Parathyroid adenoma (tissue), 2 donors: Measurements from ENCODE around the gene TENM4.

Source experiments
- H2AFZ ChIP-seq: fragments of 300-600 bp; sonication (generic); one replicate; pipeline ENCODE4 v1.7.0; 2017; ENCODE audit warnings: antibody characterized with exemption, mild to moderate bottlenecking
- H3K27ac ChIP-seq: fragments of 300-600 bp; sonication (generic); one replicate; pipeline ENCODE4 v1.7.0; 2017
- H3K27me3 ChIP-seq: fragments of 300-600 bp; sonication (generic); one replicate; pipeline ENCODE4 v1.7.0; 2017; ENCODE audit warnings: low read length; ENCODE audit not compliant: control insufficient read depth, insufficient read depth
- H3K36me3 ChIP-seq: fragments of 300-600 bp; sonication (generic); one replicate; pipeline ENCODE4 v1.7.0; 2017; ENCODE audit warnings: low read length; ENCODE audit not compliant: control insufficient read depth, insufficient read depth
- H3K4me1 ChIP-seq: fragments of 300-600 bp; sonication (generic); one replicate; pipeline ENCODE4 v1.7.0; 2017; ENCODE audit warnings: control low read depth
- H3K4me2 ChIP-seq: fragments of 300-600 bp; sonication (generic); one replicate; pipeline ENCODE4 v1.7.0; 2017; ENCODE audit warnings: low read length
- H3K4me3 ChIP-seq: fragments of 300-600 bp; sonication (generic); one replicate; pipeline ENCODE4 v1.7.0; 2017; ENCODE audit warnings: low read depth, low read length
- H3K79me2 ChIP-seq: fragments of 300-600 bp; sonication (generic); one replicate; pipeline ENCODE4 v1.7.0; 2017; ENCODE audit warnings: control low read depth
- H3K9ac ChIP-seq: fragments of 300-600 bp; sonication (generic); one replicate; pipeline ENCODE4 v1.7.0; 2017; ENCODE audit warnings: mild to moderate bottlenecking
- H3K9me3 ChIP-seq: fragments of 300-600 bp; sonication (generic); one replicate; pipeline ENCODE4 v1.7.0; 2017; ENCODE audit warnings: low read length; ENCODE audit not compliant: control insufficient read depth
- TF ChIP-seq, protein P1 (sequence below): fragments of 300-600 bp; sonication (generic); IDR thresholded peaks from one replicate; pipeline ENCODE4 v1.7.0; 2017; ENCODE audit warnings: antibody characterized with exemption, mild to moderate bottlenecking
- donor health status: primary hyperparathyroidism.

TENM4 gene

DNA sequence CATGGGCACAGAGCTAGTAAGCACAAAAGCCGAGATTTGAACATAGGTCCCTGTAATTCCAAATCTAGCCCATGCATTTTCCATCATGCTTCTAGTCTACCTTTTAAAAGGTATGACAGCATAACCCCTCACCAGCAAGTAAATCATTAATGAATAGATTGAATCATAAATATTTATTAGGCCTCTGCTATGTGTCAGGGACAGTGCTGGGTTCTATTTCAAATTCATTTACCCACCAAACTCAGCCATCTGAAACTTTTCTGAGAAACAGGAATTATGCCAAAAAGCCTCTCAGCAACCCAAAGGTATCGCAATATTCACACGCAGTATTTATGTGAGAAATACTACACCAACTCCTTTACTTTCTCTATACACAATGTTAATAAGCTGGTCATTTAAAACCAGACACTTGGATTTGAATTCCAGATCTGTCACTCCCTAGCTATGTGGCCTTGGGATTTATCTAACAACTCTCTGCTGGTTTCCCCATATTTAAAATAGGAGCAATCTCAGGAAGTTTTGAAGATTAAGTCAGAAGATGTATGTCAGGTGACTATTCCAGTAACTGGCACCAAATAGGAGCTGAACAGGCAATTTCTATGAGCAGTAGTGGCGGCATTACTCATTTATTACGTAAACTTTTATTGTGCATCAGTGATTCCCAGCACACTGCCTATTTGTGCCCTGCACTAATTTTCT, 191.4 kb downstream of the TENM4 start:
- H3K79me2 ChIP-seq: no peaks in the 10 kb centered on the region
- no peak overlapping the region for H2AFZ ChIP-seq
- H3K4me2 ChIP-seq: no peak overlapping the region
- no peak overlapping the region for H3K4me3 ChIP-seq
- H3K9me3 ChIP-seq: no peaks in the 10 kb centered on the region
- no peaks in the 10 kb centered on the region for H3K27me3 ChIP-seq
- H3K9ac ChIP-seq: no peak overlapping the region
- TF ChIP-seq, protein P1, sequence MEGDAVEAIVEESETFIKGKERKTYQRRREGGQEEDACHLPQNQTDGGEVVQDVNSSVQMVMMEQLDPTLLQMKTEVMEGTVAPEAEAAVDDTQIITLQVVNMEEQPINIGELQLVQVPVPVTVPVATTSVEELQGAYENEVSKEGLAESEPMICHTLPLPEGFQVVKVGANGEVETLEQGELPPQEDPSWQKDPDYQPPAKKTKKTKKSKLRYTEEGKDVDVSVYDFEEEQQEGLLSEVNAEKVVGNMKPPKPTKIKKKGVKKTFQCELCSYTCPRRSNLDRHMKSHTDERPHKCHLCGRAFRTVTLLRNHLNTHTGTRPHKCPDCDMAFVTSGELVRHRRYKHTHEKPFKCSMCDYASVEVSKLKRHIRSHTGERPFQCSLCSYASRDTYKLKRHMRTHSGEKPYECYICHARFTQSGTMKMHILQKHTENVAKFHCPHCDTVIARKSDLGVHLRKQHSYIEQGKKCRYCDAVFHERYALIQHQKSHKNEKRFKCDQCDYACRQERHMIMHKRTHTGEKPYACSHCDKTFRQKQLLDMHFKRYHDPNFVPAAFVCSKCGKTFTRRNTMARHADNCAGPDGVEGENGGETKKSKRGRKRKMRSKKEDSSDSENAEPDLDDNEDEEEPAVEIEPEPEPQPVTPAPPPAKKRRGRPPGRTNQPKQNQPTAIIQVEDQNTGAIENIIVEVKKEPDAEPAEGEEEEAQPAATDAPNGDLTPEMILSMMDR: no peak
- no peak overlapping the region for H3K27ac ChIP-seq
- H3K4me1 ChIP-seq: no peaks in the 10 kb centered on the region
- H3K36me3 ChIP-seq: no peaks in the 10 kb centered on the region

DNA sequence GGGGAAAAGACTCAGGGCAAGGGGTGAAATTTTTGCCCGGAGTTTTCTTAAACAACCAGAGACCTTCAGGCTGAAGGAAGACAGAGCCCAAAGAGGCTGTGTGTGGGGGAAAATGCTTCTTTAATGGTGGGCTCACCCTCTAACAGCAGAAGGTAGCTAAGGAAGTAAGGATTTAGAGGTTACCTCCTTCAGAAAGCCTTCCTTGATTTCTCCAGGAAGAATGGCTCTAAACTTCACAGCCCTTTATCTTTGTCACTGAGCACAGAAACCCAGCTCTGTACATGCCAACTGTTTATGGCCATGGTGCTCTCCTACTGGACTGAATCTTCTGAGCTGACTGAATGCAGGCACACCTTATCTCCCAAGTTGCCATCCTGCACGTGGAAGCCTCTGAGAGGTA, 196.0 kb downstream of the TENM4 start:
- H3K36me3 ChIP-seq: no peaks in the 10 kb centered on the region
- H3K27ac ChIP-seq: no peak overlapping the region
- no peaks in the 10 kb centered on the region for H3K4me1 ChIP-seq
- H3K9ac ChIP-seq: no peak overlapping the region
- no peaks in the 10 kb centered on the region for H3K9me3 ChIP-seq
- no peak overlapping the region for H2AFZ ChIP-seq
- H3K27me3 ChIP-seq: no peaks in the 10 kb centered on the region
- TF ChIP-seq, protein P1: no peak
- H3K4me3 ChIP-seq: no peak overlapping the region
- H3K4me2 ChIP-seq: no peak overlapping the region
- no peaks in the 10 kb centered on the region for H3K79me2 ChIP-seq

DNA sequence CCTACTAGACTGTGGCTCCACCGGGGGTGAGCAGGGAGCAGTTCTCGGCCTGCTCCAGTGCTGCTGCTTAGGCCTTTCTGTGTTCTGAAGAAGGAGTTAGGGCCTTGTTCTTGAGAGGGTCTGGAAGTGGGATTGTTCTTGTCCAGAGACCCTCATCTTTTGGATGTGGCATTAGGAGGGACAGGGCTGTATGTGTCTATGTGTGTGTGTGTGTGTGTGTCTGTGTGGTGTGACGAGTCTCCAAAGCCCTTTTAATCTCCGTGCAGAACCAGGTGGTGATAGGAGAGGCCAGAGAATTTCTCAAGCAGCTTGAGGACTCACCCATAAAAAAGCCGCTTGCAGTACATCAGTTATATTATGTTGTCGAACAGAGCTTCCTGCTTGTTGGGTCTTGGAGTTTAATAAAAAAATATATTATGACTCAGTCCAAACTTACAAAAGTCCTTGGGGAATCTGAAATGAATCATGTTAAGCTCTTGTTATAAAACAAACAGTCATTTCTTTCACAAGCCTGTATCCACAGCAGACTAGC, 196.5 kb downstream of the TENM4 start:
- H3K9ac ChIP-seq: no peak overlapping the region
- TF ChIP-seq, protein P1: no peak
- H3K36me3 ChIP-seq: no peaks in the 10 kb centered on the region
- H3K27ac ChIP-seq: no peak overlapping the region
- no peaks in the 10 kb centered on the region for H3K79me2 ChIP-seq
- H3K4me3 ChIP-seq: no peak overlapping the region
- H3K4me1 ChIP-seq: no peaks in the 10 kb centered on the region
- no peaks in the 10 kb centered on the region for H3K27me3 ChIP-seq
- H2AFZ ChIP-seq: no peak overlapping the region
- H3K4me2 ChIP-seq: no peak overlapping the region
- no peaks in the 10 kb centered on the region for H3K9me3 ChIP-seq

- TF ChIP-seq, protein P1: no peak
- Histone ChIP-seq H2AFZ (no peak overlapping the region), H3K79me2 (no peaks in the 10 kb centered on the region), H3K4me3 (no peak overlapping the region), H3K9ac (no peak overlapping the region), H3K27ac (no peak overlapping the region), H3K9me3 (no peaks in the 10 kb centered on the region), H3K4me1 (no peaks in the 10 kb centered on the region), H3K36me3 (no peaks in the 10 kb centered on the region), H3K4me2 (no peak overlapping the region), H3K27me3 (no peaks in the 10 kb centered on the region)
These were observed 197.2 kb downstream of the TENM4 start for GRCh38 chr11:79243422-79244210.
